Measurements from ENCODE around the gene STPG1. TPM values are rescaled to one million over a fixed set of nuclear protein-coding genes. Genes with fewer than 3 reads are reported as not detected.

STPG1 gene
- total RNA-seq, 2 experiments from 2014 or later: 1.8 to 2.4 TPM

- H3K4me3 ChIP-seq (ENCODE audit: low read length): no peak overlapping the region
- DNase-seq: no peak
- CTCF ChIA-PET: interaction anchor here (0.7 to 4.3 kb wide), 9 partner anchors 9 to 243 kb away, joined by 3 to 126 read pairs (median 3); partner anchors contain the start of genes NIPAL3 and STPG1
- H3K27ac ChIP-seq (ENCODE audit: low read depth in 1 of 2, low read length in 2 of 2): no peak overlapping the region
- intact Hi-C loops (cut with DNase I, micrococcal nuclease): loop anchor here (2.0 to 10.0 kb wide), 5 partner anchors 72 to 441 kb away; no protein-coding TSS in a partner anchor
- ATAC-seq (ENCODE audit: poor library complexity): no peak
- POLR2A ChIA-PET: interaction anchor here (0.6 to 4.4 kb wide), 13 partner anchors 13 to 512 kb away, joined by 3 to 68 read pairs (median 5); partner anchors contain the start of genes IFNLR1, NIPAL3 and RCAN3
- no peaks in the 10 kb centered on the region for H3K27me3 ChIP-seq (ENCODE audit: control insufficient read depth in 1 of 2, insufficient read depth in 2 of 2, low read length in 2 of 2)
- H3K4me1 ChIP-seq (ENCODE audit: insufficient read depth, low read length): peaks cover 29% of the 10 kb centered on the region
- Mint-ChIP-seq H3K4me1 (ENCODE audit: low read depth) (peaks cover 42% of the 10 kb centered on the region), H3K27me3 (no peaks in the 10 kb centered on the region), H3K27ac (peak overlapping the region; percentile 85), H3K36me3 (ENCODE audit: low read depth) (peaks cover 8% of the 10 kb centered on the region), H3K4me3 (no peak overlapping the region), H3K9me3 (no peaks in the 10 kb centered on the region)
- H3K36me3 ChIP-seq (ENCODE audit: insufficient read depth, low read length): no peaks in the 10 kb centered on the region
- no peak for TF ChIP-seq CTCF (IDR thresholded peaks at IDR 0.05)
- no peaks in the 10 kb centered on the region for H3K9me3 ChIP-seq (ENCODE audit: control insufficient read depth in 1 of 2, insufficient read depth in 1 of 2, low read length in 2 of 2)
These were observed 19.7 kb downstream of the STPG1 start for GRCh38 chr1:24393892-24394291.

- DNase-seq (peak in 2 of 14 experiments; percentile 25 to 33), ATAC-seq (ENCODE audit: poor library complexity) (peak; percentile 32)
- CTCF ChIA-PET: interaction anchor here (0.7 to 4.3 kb wide), 17 partner anchors 10 to 437 kb away, joined by 3 to 126 read pairs (median 3); partner anchors contain the start of genes NIPAL3 and STPG1
- Histone ChIP-seq H3K4me1 (ENCODE audit: insufficient read depth, low read length) (peaks cover 29% of the 10 kb centered on the region), H3K36me3 (ENCODE audit: insufficient read depth, low read length) (no peaks in the 10 kb centered on the region), H3K4me3 (ENCODE audit: low read length) (no peak overlapping the region), H3K27me3 (ENCODE audit: control insufficient read depth in 1 of 2, insufficient read depth in 2 of 2, low read length in 2 of 2) (no peaks in the 10 kb centered on the region), H3K9me3 (ENCODE audit: control insufficient read depth in 1 of 2, insufficient read depth in 1 of 2, low read length in 2 of 2) (no peaks in the 10 kb centered on the region), H3K27ac (ENCODE audit: low read depth in 1 of 2, low read length in 2 of 2) (peak overlapping the region in 1 of 2 donors; percentile 35)
- intact Hi-C loops (cut with DNase I, micrococcal nuclease): loop anchor here (1.0 to 10.0 kb wide), 7 partner anchors 71 to 442 kb away; no protein-coding TSS in a partner anchor
- Mint-ChIP-seq H3K4me3 (no peak overlapping the region), H3K27me3 (no peaks in the 10 kb centered on the region), H3K27ac (peak overlapping the region; percentile 85), H3K9me3 (no peaks in the 10 kb centered on the region), H3K36me3 (ENCODE audit: low read depth) (peaks cover 8% of the 10 kb centered on the region), H3K4me1 (ENCODE audit: low read depth) (peaks cover 42% of the 10 kb centered on the region)
- POLR2A ChIA-PET: interaction anchor here (0.6 to 4.4 kb wide), 17 partner anchors 14 to 513 kb away, joined by 3 to 68 read pairs (median 5); partner anchors contain the start of genes IFNLR1, NIPAL3 and RCAN3
- TF ChIP-seq CTCF (IDR thresholded peaks at IDR 0.05): no peak
These were observed 20.5 kb downstream of the STPG1 start for GRCh38 chr1:24392982-24393650.

GRCh38 chr1:24392604-24392946, 21.0 kb downstream of the STPG1 start:
- Histone ChIP-seq H3K27ac (ENCODE audit: low read depth in 1 of 2, low read length in 2 of 2) (peak overlapping the region; percentile 35 to 63), H3K36me3 (ENCODE audit: insufficient read depth, low read length) (no peaks in the 10 kb centered on the region), H3K4me3 (ENCODE audit: low read length) (no peak overlapping the region), H3K27me3 (ENCODE audit: control insufficient read depth in 1 of 2, insufficient read depth in 2 of 2, low read length in 2 of 2) (no peaks in the 10 kb centered on the region), H3K4me1 (ENCODE audit: insufficient read depth, low read length) (peaks cover 29% of the 10 kb centered on the region), H3K9me3 (ENCODE audit: control insufficient read depth in 1 of 2, insufficient read depth in 1 of 2, low read length in 2 of 2) (no peaks in the 10 kb centered on the region)
- peak overlapping the region; percentile 85 for H3K27ac Mint-ChIP-seq
- intact Hi-C loops (cut with DNase I, micrococcal nuclease): loop anchor here (1.0 to 10.0 kb wide), 7 partner anchors 70 to 442 kb away; no protein-coding TSS in a partner anchor
- peak overlapping the region; percentile 52 for H3K4me3 Mint-ChIP-seq
- peaks cover 12% of the 10 kb centered on the region for H3K36me3 Mint-ChIP-seq (ENCODE audit: low read depth)
- ChIA-PET CTCF (interaction anchor here (0.7 to 4.3 kb wide), 18 partner anchors 15 to 438 kb away, joined by 3 to 126 read pairs (median 4); partner anchors contain the start of genes NIPAL3 and STPG1), POLR2A (interaction anchor here (0.8 to 4.4 kb wide), 12 partner anchors 14 to 250 kb away, joined by 3 to 68 read pairs (median 6); partner anchors contain the start of genes NIPAL3, RCAN3 and STPG1)
- ATAC-seq (ENCODE audit: poor library complexity) (no peak), DNase-seq (no peak)
- TF ChIP-seq CTCF (IDR thresholded peaks at IDR 0.05): no peak
- H3K4me1 Mint-ChIP-seq (ENCODE audit: low read depth): peaks cover 42% of the 10 kb centered on the region
- H3K9me3 Mint-ChIP-seq: no peaks in the 10 kb centered on the region
- H3K27me3 Mint-ChIP-seq: no peaks in the 10 kb centered on the region
